GM12873 (cell line): ENCODE data around the gene IFI27L1.

ENCODE experiments used
- TF ChIP-seq, protein P1 (sequence below): IDR thresholded peaks from 2 replicates; pipeline ENCODE4 v1.5.1; 2012; ENCODE audit warnings: low read depth, mild to moderate bottlenecking, moderate library complexity, low read length, control low read depth; ENCODE audit not compliant: insufficient read depth; ENCODE audit errors: missing control alignments

IFI27L1 gene

DNA sequence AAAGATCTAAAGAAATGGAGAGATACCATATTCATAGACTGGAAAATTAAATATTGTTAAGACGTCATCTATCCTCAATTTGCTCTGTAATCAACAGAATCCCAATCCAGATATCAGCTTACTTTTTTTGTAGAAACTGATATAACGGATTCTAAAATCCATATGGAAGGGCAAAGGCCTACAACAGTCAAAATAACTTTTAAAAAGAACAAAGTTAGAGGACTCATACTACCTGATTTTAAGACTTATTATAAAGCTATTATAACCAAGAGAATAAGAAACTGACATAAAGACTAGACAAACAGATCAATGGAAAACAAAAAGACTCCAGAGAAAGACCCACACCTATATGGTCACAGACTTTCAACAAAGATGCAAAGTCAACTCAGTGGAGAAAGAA, 6.1 kb upstream of the IFI27L1 start:
- TF ChIP-seq, protein P1, sequence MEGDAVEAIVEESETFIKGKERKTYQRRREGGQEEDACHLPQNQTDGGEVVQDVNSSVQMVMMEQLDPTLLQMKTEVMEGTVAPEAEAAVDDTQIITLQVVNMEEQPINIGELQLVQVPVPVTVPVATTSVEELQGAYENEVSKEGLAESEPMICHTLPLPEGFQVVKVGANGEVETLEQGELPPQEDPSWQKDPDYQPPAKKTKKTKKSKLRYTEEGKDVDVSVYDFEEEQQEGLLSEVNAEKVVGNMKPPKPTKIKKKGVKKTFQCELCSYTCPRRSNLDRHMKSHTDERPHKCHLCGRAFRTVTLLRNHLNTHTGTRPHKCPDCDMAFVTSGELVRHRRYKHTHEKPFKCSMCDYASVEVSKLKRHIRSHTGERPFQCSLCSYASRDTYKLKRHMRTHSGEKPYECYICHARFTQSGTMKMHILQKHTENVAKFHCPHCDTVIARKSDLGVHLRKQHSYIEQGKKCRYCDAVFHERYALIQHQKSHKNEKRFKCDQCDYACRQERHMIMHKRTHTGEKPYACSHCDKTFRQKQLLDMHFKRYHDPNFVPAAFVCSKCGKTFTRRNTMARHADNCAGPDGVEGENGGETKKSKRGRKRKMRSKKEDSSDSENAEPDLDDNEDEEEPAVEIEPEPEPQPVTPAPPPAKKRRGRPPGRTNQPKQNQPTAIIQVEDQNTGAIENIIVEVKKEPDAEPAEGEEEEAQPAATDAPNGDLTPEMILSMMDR: no peak

DNA sequence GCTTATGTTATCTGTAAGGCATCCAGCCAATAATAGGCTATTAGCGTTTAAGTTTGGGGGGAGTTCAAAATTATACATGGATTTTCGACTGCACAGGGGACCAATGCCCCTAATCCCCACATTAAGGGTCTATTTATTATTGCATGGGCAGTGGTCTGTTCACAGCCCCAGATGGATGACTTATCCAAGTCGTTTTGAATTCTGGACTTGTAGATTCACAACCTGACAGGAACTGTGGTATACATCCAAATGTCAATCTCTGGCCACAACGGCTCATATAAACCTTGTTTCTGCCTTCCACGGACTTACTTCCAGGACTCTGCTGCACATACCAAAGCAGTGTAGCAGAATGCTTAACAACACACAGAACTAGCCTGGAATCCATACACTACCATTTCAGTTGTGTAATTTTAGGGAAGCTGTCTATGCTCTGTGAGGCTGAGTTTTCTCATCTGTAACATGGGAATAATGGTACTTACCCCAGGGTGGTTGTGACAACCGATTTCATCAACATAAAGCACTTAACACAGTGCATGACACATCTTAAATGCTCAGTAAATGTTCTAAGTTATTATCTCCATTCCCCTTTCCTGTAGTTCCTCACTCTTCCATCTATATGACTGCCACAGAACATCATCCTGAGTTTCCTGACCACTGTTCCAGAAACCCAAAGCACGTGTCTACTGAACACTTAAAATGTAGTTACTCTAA, 3.8 kb upstream of the IFI27L1 start:
- TF ChIP-seq, protein P1: no peak

DNA sequence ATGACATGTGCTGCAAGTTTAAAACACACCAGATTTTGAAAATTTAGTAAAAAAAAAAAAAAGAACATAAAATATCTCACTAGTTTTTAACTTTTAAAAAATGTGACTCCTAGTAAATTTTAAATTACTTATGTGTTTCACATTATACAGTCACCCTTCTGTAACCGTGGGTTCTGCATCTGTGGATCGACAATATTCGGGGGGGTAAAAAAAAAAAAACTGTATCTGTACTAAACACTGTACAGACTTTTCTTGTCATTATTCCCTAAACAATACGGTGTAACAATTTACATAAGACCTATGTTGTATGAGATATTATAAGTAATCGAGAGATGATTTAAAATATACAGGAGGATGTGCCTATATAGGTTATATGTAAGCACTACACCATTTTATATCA, 3.3 kb upstream of the IFI27L1 start:
- TF ChIP-seq, protein P1: no peak

DNA sequence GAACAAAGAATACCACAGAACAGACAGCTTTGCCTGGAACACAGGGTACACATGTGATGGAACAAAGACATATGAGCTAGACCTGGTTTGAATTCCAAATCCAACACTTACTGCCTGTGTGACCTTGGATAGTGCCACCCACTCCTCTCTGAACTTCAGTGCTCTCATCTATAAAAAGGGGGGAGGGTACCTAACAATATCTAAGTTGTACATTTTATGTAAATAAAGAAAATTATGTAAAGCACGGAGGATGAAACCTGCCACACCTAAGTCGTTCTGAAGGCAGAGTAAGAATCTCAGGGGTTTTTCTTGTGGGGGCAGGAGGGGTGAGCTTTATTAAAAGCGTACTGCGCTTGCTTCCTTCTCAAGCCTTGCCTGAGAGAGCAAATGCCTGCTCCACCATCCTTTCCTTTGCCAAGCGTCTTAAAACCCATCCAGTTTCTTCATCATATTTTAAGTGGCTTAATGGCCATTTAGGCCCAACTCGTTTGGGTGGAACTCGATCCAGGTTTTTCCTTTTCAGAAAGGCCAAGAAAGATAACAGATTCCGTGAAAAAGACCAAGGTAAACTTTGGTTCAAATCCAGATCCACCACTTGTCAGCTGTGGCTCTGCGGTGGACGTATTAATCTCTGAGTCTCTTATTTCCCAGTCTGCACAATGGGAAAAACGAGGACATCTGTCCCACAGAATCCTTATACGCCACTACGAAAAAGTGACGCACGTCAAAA, 1.1 kb upstream of the IFI27L1 start:
- TF ChIP-seq, protein P1: no peak

DNA sequence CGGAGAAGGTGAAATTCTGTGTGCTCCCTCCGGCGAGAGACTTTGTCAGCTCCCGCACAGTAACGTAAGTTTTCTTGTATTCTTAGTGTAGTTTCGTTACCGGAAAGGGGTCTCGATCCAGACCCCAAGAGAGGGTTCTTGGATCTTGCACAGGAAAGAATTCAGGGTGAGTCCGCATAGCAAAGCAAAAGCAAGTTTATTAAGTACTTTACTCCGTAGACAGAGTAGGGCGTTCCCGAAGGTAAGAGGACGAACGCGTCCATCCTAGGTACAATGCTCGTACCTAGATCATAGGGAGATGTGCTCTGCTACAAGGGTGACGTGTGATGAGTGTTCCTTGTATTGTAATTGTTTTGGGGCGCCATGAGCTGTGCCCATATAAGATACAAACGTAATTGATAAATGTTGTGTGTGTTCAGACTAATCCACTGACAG, 293 bp downstream of the IFI27L1 start:
- TF ChIP-seq, protein P1: no peak

DNA sequence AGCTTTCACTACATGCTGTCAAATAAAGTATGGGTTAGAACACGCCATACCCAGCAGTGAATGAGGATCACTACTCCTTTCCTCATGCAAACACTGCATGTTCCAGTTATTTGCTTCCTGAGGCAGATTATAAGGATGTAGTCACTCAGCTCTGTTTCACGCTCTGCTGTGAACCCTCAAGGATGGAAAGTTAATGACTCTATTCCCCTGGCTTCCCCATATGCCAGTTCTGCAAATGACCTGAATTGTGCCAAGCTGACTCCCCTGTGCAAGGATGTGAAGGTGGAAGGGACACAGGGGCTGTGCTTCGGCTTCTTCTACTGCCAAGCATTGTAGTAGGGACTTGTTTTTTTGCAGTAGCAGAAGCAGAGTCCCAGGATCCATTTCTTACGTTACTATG, 6.8 kb downstream of the IFI27L1 start:
- TF ChIP-seq, protein P1: no peak

DNA sequence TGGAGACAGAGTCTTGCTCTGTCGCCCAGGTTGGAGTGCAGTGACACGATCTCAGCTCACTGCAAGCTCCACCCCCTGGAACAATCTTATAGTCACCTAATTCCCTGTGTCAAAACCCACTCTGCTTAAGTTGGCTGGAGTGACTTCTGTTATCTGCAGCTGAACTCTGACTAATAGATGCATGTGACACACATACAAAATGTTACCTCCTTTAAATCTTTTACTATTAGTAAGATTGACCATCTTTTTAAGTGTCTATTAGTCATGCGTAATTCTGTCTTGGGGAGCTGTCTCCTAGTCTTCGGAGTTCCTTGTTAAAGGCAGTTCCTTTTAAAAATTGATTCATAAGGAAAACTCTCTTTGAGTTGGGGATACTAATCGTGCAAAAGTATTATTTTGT, 7.4 kb downstream of the IFI27L1 start:
- TF ChIP-seq, protein P1: no peak
